ENCODE results near the gene SOX10. TPM values are rescaled to one million over a fixed set of nuclear protein-coding genes. Genes with fewer than 3 reads are reported as not detected.

The SOX10 gene
- total and polyA plus RNA-seq, 10 donors = 0.09 to 1.8 (median 0.21) TPM; not detected in 4

DNA sequence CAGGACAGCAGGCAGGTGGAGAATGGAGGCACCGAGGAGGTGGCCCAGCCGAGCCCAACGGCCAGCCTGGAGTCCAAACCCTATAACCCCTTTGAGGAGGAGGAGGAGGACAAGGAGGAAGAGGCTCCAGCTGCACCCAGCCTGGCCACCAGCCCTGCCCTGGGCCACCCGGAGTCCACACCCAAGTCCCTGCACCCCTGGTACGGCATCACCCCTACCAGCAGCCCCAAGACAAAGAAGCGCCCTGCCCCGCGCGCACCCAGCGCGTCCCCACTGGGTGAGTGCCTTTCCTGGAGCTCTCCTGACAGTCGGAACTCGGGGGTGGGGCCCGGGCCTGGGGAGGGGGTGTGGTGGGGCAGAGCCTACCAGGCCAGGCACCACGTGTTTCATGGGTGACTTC is 58.6 kb downstream of the SOX10 start:
- Histone ChIP-seq H3K4me3 (no peak overlapping the region), H3K36me3 (peaks cover 0 to 98% (median 50%) of the 10 kb centered on the region in 6 donors), H3K9me3 (no peaks in the 10 kb centered on the region), H3K4me1 (peaks cover 0 to 7% (median 6%) of the 10 kb centered on the region in 6 donors), H3K27me3 (replicated peaks in 1 of 7) (peaks cover 0 to 4% (median 0%) of the 10 kb centered on the region in 7 donors), H3K27ac (no peak overlapping the region)
- DNase-seq = no peak
- WGBS, 5 donors = 92 to 98% (median 97%) methylated on average over 10 to 15 of the region's 15 CpGs
- TF ChIP-seq POLR2A (IDR thresholded peaks at IDR 0.05) = no peak
- TF ChIP-seq, protein P1, sequence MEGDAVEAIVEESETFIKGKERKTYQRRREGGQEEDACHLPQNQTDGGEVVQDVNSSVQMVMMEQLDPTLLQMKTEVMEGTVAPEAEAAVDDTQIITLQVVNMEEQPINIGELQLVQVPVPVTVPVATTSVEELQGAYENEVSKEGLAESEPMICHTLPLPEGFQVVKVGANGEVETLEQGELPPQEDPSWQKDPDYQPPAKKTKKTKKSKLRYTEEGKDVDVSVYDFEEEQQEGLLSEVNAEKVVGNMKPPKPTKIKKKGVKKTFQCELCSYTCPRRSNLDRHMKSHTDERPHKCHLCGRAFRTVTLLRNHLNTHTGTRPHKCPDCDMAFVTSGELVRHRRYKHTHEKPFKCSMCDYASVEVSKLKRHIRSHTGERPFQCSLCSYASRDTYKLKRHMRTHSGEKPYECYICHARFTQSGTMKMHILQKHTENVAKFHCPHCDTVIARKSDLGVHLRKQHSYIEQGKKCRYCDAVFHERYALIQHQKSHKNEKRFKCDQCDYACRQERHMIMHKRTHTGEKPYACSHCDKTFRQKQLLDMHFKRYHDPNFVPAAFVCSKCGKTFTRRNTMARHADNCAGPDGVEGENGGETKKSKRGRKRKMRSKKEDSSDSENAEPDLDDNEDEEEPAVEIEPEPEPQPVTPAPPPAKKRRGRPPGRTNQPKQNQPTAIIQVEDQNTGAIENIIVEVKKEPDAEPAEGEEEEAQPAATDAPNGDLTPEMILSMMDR (IDR thresholded peaks at IDR 0.05 in 8 of 11, conservative IDR thresholded peaks at IDR 0.05 in 3 of 11) = no peak
- TF ChIP-seq POLR2AphosphoS5 (IDR thresholded peaks at IDR 0.05) = no peak
- intact Hi-C loops (cut with DNase I; ENCODE audit: low total_unique reads) = no loop called here

DNA sequence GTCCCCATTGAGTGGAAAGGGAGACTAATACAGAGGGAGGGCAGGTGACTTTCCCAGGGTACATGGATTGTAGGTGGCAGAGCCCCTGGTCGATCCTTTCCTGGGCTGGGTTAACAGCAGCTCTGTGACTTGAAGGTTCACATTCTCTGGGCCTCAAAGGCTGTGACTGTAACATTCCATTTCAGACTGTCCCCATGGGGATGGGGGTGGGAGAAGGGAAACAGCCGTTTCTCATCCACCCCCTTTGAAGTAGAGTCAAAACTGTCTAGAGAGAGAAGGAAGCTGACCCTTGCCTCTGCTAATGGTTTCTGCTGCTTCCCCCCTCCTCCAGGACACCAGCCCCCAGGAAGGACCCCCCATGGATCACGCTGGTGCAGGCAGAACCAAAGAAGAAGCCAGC is 59.0 kb downstream of the SOX10 start:
- Histone ChIP-seq H3K4me3 (no peak overlapping the region), H3K4me1 (peaks cover 0 to 7% (median 3%) of the 10 kb centered on the region in 6 donors), H3K36me3 (peaks cover 0 to 98% (median 50%) of the 10 kb centered on the region in 6 donors), H3K27me3 (replicated peaks in 1 of 7) (peaks cover 0 to 4% (median 0%) of the 10 kb centered on the region in 7 donors), H3K9me3 (no peaks in the 10 kb centered on the region), H3K27ac (no peak overlapping the region)
- no peak for TF ChIP-seq POLR2AphosphoS5 (IDR thresholded peaks at IDR 0.05)
- no peak for TF ChIP-seq POLR2A (IDR thresholded peaks at IDR 0.05)
- no peak for DNase-seq
- 79 to 94% (median 88%) methylated on average over 2 to 3 of the region's 3 CpGs for WGBS, 5 donors
- intact Hi-C loops (cut with DNase I; ENCODE audit: low total_unique reads) = no loop called here

DNA sequence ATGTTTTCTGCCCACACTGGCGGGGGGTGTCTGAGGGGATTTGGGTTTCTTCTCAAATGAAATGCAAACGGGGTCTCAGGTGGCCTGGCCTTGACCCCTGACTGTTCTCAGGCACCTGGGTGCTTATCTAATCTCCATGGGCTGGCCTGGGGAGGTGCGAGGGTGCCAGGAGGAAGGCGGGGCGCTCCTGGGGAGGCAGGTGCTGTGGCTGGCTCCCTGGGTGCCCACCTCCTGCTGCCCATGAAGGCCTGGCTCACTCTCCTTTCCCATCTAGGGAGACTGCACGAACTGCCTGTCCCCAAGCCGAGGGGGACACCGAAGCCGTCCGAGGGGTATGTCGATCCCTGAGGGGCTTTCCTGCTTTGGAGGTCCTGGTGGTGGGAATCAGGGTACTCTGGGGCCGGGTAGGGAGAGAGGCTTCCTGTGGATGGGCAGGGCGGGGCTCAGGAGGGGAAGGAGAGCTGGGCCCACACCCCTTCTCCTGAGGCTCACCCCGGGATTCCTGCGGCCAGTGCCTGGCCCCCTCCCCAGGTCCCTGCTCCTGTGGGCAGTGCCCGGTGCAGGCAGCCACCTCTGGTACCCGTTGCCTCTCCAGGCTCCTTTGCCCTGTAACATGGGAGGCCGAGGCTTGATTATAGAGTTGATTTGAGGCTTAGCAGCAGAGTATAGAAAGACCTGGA is 59.8 kb downstream of the SOX10 start:
- WGBS, 5 donors = 94 to 99% (median 95%) methylated on average over 15 to 18 of the region's 18 CpGs
- peaks cover 0 to 92% (median 50%) of the 10 kb centered on the region in 6 donors for H3K36me3 ChIP-seq
- DNase-seq = no peak
- H3K9me3 ChIP-seq = no peaks in the 10 kb centered on the region
- H3K27ac ChIP-seq = no peak overlapping the region
- H3K4me1 ChIP-seq = peaks cover 0 to 13% (median 9%) of the 10 kb centered on the region in 6 donors
- TF ChIP-seq POLR2A (IDR thresholded peaks at IDR 0.05) = no peak
- no peak for TF ChIP-seq POLR2AphosphoS5 (IDR thresholded peaks at IDR 0.05)
- TF ChIP-seq, protein P1 (IDR thresholded peaks at IDR 0.05 in 8 of 11, conservative IDR thresholded peaks at IDR 0.05 in 3 of 11) = no peak
- intact Hi-C loops (cut with DNase I; ENCODE audit: low total_unique reads) = no loop called here
- no peak overlapping the region for H3K4me3 ChIP-seq
- H3K27me3 ChIP-seq (replicated peaks in 1 of 7) = peaks cover 0 to 4% (median 0%) of the 10 kb centered on the region in 7 donors

DNA sequence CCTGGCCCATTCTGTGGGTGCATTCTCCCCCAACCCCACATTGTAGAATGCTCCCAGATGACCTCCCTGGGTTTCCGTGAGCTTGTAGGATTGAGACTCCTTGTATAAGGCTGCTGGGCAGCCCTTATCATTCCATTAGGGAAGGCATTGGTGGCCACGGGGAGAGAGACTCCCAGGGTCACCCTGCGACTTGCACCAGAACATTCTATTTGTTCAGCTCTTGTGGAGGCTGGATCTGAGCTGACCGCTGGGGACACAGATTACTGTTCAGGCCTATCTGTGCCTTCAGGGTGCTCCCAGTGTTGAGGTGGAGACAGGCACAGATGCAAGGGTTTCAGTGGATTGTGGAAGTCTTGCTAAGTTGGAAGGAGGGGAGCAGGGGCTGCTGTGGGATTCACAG is 60.4 kb downstream of the SOX10 start:
- WGBS, 5 donors = 92 to 100% (median 93%) methylated on average over 4 of the region's 4 CpGs
- Histone ChIP-seq H3K27me3 (replicated peaks in 1 of 7) (peaks cover 0 to 4% (median 0%) of the 10 kb centered on the region in 7 donors), H3K27ac (no peak overlapping the region), H3K36me3 (peaks cover 0 to 92% (median 51%) of the 10 kb centered on the region in 6 donors), H3K4me3 (no peak overlapping the region), H3K9me3 (no peaks in the 10 kb centered on the region), H3K4me1 (peaks cover 0 to 19% (median 11%) of the 10 kb centered on the region in 6 donors)
- intact Hi-C loops (cut with DNase I; ENCODE audit: low total_unique reads) = no loop called here
- DNase-seq = no peak
- TF ChIP-seq, protein P1 (IDR thresholded peaks at IDR 0.05 in 8 of 11, conservative IDR thresholded peaks at IDR 0.05 in 3 of 11) = no peak
- TF ChIP-seq POLR2A (IDR thresholded peaks at IDR 0.05) = no peak
- TF ChIP-seq POLR2AphosphoS5 (IDR thresholded peaks at IDR 0.05) = no peak

Small RNA genes lying within 50 kb of the gene (microRNA-seq; reads per million reads assigned to microRNA genes)
- gene MIR4534 (0 reads per million in 3 donors), gene MIR6820 (1.1 to 1.8 (median 1.4) reads per million in 3 donors)

Other genes starting within 250 kb of the SOX10 start
- gene GCAT, start 176.6 kb downstream of the SOX10 start, total RNA-seq = 1 to 10 TPM in 5 of 7 donors, under 1 TPM in 1, not detected in 1; 0.94 to 2.2 (median 1.7) TPM
- gene GCAT, start 176.6 kb downstream of the SOX10 start, polyA plus RNA-seq = 1 to 10 TPM; 1.7 to 3.9 (median 1.9) TPM
- gene GALR3, start 161.2 kb downstream of the SOX10 start, total RNA-seq = not detected
- not detected for gene GALR3, start 161.2 kb downstream of the SOX10 start, polyA plus RNA-seq
- 10 to 100 TPM; 14.5 to 31.0 (median 15.3) TPM for gene ANKRD54, start 140.2 kb downstream of the SOX10 start, total RNA-seq
- gene ANKRD54, start 140.2 kb downstream of the SOX10 start, polyA plus RNA-seq = 10 to 100 TPM; 15.7 to 17.5 (median 15.8) TPM
- gene EIF3L, start 135.1 kb downstream of the SOX10 start, total RNA-seq = 100 to 1,000 TPM; 254 to 407 (median 337) TPM
- gene EIF3L, start 135.1 kb downstream of the SOX10 start, polyA plus RNA-seq = 100 to 1,000 TPM; 275 to 364 (median 331) TPM
- 10 to 100 TPM; 15.7 to 29.4 (median 21.8) TPM for gene MICALL1, start 78.3 kb downstream of the SOX10 start, total RNA-seq
- gene MICALL1, start 78.3 kb downstream of the SOX10 start, polyA plus RNA-seq = 10 to 100 TPM in 1 of 3 donors, 1 to 10 TPM in 2; 3.8 to 11.6 (median 4.1) TPM
- not detected for gene C22orf23, start 31.0 kb downstream of the SOX10 start, total RNA-seq
- under 1 TPM; 0.04 to 0.16 (median 0.05) TPM for gene C22orf23, start 31.0 kb downstream of the SOX10 start, polyA plus RNA-seq
- 10 to 100 TPM; 28.0 to 68.3 (median 35.5) TPM for gene POLR2F, start 30.9 kb downstream of the SOX10 start, total RNA-seq
- gene POLR2F, start 30.9 kb downstream of the SOX10 start, polyA plus RNA-seq = 100 to 1,000 TPM in 1 of 3 donors, 10 to 100 TPM in 2; 82.1 to 111 (median 88.9) TPM
- 10 to 100 TPM; 14.9 to 34.2 (median 31.9) TPM for gene PICK1, start 72.8 kb upstream of the SOX10 start, total RNA-seq
- 10 to 100 TPM; 16.4 to 29.3 (median 20.3) TPM for gene PICK1, start 72.8 kb upstream of the SOX10 start, polyA plus RNA-seq
- under 1 TPM in 3 of 7 donors, not detected in 4; 0.30 to 0.77 (median 0.60) TPM for gene SLC16A8, start 99.6 kb upstream of the SOX10 start, total RNA-seq
- gene SLC16A8, start 99.6 kb upstream of the SOX10 start, polyA plus RNA-seq = 1 to 10 TPM in 1 of 3 donors, under 1 TPM in 2; 0.22 to 1.2 (median 0.97) TPM
- 1 to 10 TPM in 3 of 7 donors, under 1 TPM in 4; 0.37 to 3.0 (median 0.92) TPM for gene BAIAP2L2, start 126.1 kb upstream of the SOX10 start, total RNA-seq
- gene BAIAP2L2, start 126.1 kb upstream of the SOX10 start, polyA plus RNA-seq = 1 to 10 TPM in 1 of 3 donors, under 1 TPM in 2; 0.77 to 1.9 (median 0.90) TPM
- gene PLA2G6, start 197.3 kb upstream of the SOX10 start, total RNA-seq = 10 to 100 TPM; 33.8 to 60.9 (median 56.4) TPM
- gene PLA2G6, start 197.3 kb upstream of the SOX10 start, polyA plus RNA-seq = 10 to 100 TPM; 18.1 to 39.6 (median 27.0) TPM
- gene MAFF, start 217.4 kb upstream of the SOX10 start, total RNA-seq = 10 to 100 TPM in 3 of 7 donors, 1 to 10 TPM in 4; 6.7 to 32.4 (median 9.0) TPM
- gene MAFF, start 217.4 kb upstream of the SOX10 start, polyA plus RNA-seq = 10 to 100 TPM in 1 of 3 donors, 1 to 10 TPM in 2; 2.1 to 11.5 (median 3.7) TPM

All from spleen (tissue), 11 donors.